Activated CD4-positive, alpha-beta T cell treated with anti-CD3 and anti-CD28 coated beads, Interleukin-2, Interleukin-4, amounts not matched to agents 100 ng/mL and 50 ng/mL, durations not matched to agents 16 hours and 8 hours (primary cell): ENCODE data around the gene SLX9.

Source experiments
- DNase-seq: peaks from one replicate; pipeline ENCODE4 v3.0.0-alpha.2; 2020; ENCODE audit warnings: low spot score

The SLX9 gene, protein sequence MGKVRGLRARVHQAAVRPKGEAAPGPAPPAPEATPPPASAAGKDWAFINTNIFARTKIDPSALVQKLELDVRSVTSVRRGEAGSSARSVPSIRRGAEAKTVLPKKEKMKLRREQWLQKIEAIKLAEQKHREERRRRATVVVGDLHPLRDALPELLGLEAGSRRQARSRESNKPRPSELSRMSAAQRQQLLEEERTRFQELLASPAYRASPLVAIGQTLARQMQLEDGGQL

DNA sequence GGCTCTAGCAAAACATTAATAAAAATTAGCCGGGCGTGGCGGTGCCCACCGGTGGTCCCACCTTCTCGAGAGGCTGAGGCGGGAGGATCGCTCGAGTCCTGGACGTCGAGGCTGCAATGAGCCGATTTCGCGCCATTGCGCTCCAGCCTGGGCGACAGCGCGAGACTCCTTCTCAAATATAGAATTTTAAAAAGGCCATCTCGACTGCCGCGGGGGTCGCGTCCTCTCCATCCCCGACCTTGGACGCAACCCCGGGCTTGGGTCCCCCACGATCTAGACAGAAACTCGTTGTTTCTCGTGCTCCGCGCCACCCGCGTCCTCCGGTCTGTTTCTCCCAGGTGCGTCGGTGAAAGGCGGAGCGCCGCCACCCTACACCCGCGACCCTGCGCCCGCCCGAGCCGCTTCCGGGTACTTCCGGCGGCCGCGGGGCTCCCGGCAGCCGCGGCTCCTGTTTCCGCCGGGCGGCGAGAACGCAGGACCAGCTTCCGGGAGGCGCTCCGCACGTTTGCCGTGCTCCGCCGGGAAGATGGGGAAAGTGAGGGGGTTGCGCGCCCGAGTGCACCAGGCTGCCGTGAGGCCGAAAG, at the start of gene SLX9:
SLX9 (plus strand) TSS at position 498 of the 584 bp plus-strand sequence; CDS start at position 527, 29 bp downstream.
- peak; percentile 86 for DNase-seq

- DNase-seq: no peak
Measured at GRCh38 chr21:44890338-44890931, 49.4 kb upstream of the SLX9 start.

DNA sequence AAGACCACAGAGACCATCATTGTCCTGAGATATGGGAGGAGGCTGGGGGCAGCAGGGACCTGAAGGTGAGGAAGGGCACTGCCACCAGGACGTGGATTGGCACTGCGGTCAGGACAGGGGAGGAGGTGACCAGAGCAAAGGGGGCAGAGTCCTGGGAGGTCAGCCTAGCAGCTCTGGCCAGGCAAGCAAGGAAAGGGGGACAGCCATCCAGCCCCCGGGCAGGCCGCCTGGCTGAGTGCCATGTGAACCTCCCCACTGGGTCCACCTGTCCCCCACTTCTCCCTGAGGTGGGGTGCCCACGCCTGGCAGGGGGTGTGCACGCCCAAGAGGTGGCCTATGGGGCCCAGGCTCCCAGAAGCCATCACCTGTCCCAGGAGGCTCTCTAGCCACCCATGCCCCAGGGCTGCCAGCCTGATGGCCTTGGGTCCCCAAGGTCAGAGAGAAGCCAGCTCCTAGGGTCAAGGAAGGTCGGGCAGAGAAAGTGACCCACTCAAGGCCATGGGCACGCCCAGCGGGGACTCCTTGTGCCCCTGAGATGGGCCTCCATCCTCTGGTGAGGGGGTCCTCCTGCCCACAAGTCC, 48.8 kb upstream of the SLX9 start:
- DNase-seq: no peak

DNA sequence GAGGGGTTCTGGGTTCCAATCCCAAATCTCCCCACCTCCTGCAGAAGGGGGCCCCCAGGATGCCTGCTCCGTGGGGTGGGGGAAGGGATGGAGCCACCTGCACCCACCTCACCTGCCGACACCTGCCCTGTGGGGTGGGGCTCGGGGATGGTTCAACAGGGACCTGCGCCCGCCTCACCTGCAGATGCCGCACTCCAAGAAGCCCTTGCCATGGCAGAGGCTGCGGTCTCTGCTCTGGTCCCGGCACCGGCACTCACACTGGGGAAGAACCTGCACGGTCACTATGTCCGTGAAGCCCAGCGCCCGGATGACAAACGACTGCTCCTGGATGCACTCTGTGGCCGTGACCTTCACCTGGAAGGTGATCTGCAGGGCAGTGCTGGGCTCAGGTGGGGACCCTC, 48.2 kb upstream of the SLX9 start:
- DNase-seq: no peak

DNA sequence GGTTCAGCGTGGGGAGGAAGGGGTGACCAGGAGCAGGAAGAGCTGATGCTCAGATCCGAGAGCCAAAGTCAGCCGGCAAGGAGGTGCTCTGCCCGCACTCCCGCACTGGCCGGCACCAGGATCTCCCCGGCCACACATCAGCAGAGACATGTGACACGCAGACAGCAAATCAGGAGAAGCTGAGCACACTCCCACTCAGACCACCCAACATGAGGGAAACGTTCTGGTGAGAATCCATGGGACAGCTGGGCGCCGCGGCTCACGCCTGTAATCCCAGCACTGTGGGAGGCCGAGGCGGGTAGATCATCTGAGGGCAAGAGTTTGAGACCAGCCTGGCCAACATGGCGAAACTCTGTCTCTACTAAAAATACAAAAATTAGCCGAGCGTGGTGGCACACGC, 47.7 kb upstream of the SLX9 start:
- no peak for DNase-seq

GRCh38 chr21:44892536-44893277, 47.1 kb upstream of the SLX9 start:
- DNase-seq: peak; percentile 68

GRCh38 chr21:44893278-44893556, 46.6 kb upstream of the SLX9 start:
- no peak for DNase-seq

DNA sequence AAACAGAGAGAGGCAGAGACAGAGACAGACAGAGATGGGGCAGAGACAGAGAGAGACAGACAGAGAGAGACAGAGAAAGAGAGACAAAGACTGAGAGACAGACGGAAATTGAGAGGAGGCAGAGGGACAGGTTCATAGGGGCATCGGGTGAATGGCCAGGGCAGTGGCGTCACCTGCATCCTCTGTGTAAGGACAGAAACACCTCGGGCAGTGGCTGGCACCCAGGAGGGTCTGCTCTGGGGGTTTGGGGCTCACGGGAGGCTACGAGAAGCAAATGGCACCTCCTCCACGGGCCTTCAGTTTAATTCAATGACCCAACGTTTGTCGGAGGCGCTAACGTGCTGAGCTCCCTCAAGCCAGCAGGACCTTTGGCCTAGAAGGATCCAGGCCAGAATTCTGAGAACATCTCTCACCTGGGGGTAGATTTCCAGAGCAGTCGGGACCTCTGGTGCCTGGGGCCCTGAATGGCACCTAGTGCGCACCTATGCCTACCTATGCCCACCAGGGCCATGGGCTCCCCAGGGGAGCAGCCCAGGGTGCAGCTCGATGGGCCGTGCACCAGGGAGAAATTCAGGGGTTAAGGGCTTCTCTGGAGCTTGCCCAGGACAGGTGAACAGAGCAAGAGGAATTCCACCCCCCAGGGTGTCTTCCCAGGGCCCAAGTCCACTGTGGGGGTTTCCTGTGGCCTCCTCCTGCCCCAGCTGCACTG, 45.7 kb upstream of the SLX9 start:
- no peak for DNase-seq

GRCh38 chr21:44894687-44895302, 45.0 kb upstream of the SLX9 start:
- no peak for DNase-seq

DNA sequence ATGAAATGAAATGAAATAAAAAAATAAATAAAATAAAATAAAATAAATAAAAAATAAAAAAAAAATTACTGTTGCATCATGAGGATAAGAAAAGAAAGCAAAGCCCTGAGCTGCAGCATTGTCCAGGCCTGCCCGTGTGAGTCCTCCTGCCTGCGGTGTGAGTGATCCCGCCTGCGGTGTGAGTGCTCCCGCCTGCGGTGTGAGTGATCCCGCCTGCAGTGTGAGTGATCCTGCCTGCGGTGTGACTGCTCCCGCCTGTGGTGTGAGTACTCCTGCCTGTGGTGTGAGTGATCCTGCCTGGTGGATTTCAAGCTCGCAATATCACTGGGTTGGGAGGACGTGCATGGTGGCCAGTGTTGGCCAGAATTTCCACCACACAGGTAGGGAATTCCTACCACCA, 44.0 kb upstream of the SLX9 start:
- no peak for DNase-seq

GRCh38 chr21:44896561-44897286, 43.1 kb upstream of the SLX9 start:
- no peak for DNase-seq

- DNase-seq: no peak
Measured at GRCh38 chr21:44897326-44898010, 42.4 kb upstream of the SLX9 start.

DNA sequence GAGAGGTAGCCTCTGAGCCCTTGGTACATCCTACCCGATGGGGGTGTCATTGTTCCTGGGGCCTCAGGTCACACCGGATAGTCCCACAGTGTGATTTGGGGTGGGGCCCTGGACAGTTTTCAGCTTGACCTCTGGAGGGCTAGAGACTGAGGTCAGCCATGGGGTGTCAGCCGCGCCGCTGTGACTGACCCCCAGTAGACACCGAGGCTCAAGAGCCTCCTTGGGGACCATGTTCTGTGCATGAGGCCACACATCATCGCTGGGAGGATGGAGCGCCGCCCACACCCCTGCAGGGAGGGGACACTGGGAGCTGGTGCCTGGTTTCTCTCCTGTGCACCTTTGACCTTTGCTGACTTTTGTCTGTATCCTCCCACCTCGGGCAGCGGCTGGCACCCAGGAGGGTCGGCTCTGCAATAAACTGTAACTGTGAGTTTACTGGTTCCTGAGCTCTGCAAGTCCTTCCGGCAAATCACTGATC, 41.8 kb upstream of the SLX9 start:
- no peak for DNase-seq

GRCh38 chr21:44898851-44899767, 40.7 kb upstream of the SLX9 start:
- no peak for DNase-seq

- no peak for DNase-seq
Measured at GRCh38 chr21:44899768-44900558, 39.9 kb upstream of the SLX9 start.

- no peak for DNase-seq
Measured at GRCh38 chr21:44900559-44901251, 39.1 kb upstream of the SLX9 start.

- no peak for DNase-seq
Measured at GRCh38 chr21:44901391-44902074, 38.3 kb upstream of the SLX9 start.
